ENCODE results near the gene HUNK.

HUNK gene

DNA sequence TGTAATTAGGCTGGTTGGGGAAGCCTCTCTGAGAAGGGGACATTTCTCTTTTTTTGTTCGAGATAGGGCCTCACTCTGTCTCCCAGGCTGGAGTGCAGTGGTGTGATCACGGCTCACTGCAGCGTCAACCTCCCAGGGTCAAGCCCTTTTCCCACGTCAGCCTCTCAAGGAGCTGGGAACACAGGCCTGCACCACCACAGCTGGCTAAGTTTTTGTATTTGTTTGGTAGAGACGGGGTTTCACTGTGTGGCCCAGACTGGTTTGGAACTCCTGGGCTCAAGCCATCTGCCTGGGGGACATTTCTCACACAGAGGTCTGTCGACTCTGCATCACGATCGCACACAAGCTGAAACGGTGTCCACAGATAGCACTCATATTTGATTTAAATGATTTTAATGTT, 39.7 kb downstream of the HUNK start:
- no peak for DNase-seq
- Mint-ChIP-seq H3K4me3 (no peak overlapping the region), H3K27me3 (peaks cover 39% of the 10 kb centered on the region), H3K27ac (no peak overlapping the region), H3K9me3 (no peaks in the 10 kb centered on the region), H3K36me3 (ENCODE audit: low read depth) (no peaks in the 10 kb centered on the region), H3K4me1 (ENCODE audit: low read depth) (no peaks in the 10 kb centered on the region)

DNA sequence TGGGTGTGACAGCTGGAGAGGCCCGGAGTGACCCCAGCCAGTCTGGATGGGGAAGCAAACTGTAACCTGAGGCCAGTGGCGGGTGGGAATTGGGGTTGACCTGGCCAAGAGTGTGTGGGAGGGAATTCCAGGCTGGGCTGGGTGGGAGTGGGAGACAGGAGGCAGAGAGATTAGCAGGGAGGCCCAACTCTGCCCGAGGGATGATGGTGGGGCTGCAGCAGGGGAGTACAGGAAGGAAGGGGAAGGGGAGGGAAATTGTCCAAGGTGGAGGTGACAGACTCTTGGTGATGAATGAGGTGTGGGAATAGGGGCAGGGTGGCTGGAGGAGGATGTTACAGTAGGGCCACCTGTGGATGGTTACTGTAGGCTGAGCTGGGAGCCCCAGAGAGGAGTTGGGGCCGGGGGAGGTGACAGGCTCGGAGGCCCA, 40.4 kb downstream of the HUNK start:
- no peak for DNase-seq
- H3K36me3 Mint-ChIP-seq (ENCODE audit: low read depth): no peaks in the 10 kb centered on the region
- H3K4me1 Mint-ChIP-seq (ENCODE audit: low read depth): no peaks in the 10 kb centered on the region
- H3K4me3 Mint-ChIP-seq: no peak overlapping the region
- no peak overlapping the region for H3K27ac Mint-ChIP-seq
- no peaks in the 10 kb centered on the region for H3K9me3 Mint-ChIP-seq
- H3K27me3 Mint-ChIP-seq: peaks cover 36% of the 10 kb centered on the region

DNA sequence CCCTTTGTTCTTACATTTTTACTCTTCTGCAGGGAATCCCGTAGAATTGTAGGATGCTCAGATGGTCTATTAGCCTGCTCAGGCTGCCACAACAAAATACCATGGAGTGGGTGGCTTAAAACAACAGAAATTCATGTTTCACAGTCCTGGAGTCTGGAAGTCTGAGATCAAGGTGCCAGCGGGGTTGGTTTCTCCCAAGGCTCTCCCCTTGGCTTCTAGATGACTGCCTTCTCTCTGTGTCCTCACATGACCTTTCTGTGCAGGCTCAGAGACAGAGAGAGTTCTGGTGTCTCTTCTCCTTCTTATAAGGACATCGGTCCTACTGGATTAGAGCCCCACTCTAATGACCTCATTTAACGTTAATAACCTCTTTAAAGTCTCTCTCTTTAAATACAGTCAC, 41.7 kb downstream of the HUNK start:
- DNase-seq: no peak
- H3K9me3 Mint-ChIP-seq: no peaks in the 10 kb centered on the region
- no peak overlapping the region for H3K4me3 Mint-ChIP-seq
- peaks cover 23% of the 10 kb centered on the region for H3K27me3 Mint-ChIP-seq
- no peak overlapping the region for H3K27ac Mint-ChIP-seq
- H3K4me1 Mint-ChIP-seq (ENCODE audit: low read depth): no peaks in the 10 kb centered on the region
- H3K36me3 Mint-ChIP-seq (ENCODE audit: low read depth): no peaks in the 10 kb centered on the region

DNA sequence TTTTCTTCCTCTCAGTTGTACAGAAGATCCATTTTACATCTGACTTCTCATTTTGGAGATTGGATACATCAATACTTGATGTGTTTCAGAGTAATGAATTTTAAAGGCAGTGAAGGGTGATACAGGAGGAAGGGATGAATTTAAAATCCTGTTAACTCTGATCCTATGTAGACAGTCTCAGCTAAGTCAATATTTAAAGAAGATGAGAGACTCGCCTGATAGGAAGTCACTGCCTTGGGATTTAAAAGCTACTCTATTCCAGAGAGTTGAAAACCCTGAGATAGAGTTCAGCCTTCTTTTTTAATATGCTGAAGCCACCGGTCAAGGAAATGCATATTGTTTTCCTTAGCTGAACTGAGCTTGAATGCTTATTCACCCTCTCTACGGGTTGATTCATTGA, 42.7 kb downstream of the HUNK start:
- Mint-ChIP-seq H3K4me1 (ENCODE audit: low read depth) (no peaks in the 10 kb centered on the region), H3K36me3 (ENCODE audit: low read depth) (no peaks in the 10 kb centered on the region), H3K27ac (no peak overlapping the region), H3K4me3 (no peak overlapping the region), H3K27me3 (peaks cover 15% of the 10 kb centered on the region), H3K9me3 (no peaks in the 10 kb centered on the region)
- no peak for DNase-seq

DNA sequence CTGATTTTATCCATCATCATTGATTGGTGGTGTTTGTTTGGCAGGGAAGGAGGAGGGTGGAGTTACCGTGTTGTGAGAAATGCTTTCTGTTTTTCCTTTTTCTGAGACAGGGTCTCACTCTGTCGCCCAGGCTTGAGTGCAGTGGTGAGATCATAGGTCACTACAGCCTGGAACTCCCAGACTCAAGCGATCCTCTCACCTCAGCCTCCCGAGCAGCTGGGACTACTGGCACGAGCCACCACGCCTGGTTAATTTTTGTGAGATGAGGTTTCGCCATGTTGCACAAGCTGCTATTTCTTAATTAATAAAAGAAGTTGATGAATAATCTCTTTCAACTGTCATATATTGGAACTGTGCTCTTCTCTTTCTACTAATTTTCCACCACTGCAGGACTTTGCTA, 44.3 kb downstream of the HUNK start:
- H3K4me1 Mint-ChIP-seq (ENCODE audit: low read depth): no peaks in the 10 kb centered on the region
- no peak overlapping the region for H3K27ac Mint-ChIP-seq
- no peaks in the 10 kb centered on the region for H3K36me3 Mint-ChIP-seq (ENCODE audit: low read depth)
- no peak overlapping the region for H3K4me3 Mint-ChIP-seq
- DNase-seq: no peak
- peaks cover 3% of the 10 kb centered on the region for H3K27me3 Mint-ChIP-seq
- no peaks in the 10 kb centered on the region for H3K9me3 Mint-ChIP-seq

DNA sequence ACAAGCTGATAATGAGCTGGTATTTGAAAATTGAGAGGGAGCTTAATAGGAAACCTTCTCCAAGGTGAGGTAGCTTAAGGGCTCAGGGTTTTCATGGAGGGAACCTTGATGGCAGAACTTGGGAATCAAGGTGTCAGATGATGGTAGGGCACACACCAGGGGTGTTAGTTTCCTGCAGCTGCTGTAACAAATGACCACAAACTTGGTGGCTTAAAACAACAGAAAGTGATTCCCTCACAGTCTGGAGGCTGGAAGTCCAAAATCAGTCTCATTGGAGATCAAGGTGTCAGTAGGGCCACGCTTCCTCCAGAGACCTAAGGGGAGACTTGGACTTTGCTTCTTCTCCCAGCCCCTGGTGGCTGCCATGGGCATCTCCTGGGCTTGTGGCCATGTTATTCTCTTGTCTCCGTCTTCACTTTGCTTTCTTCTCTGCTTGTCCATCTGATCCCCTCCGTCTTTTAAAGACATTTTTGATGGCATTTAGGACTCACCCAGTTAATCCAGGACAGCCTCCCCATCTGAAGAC, 45.5 kb downstream of the HUNK start:
- no peak overlapping the region for H3K27ac Mint-ChIP-seq

DNA sequence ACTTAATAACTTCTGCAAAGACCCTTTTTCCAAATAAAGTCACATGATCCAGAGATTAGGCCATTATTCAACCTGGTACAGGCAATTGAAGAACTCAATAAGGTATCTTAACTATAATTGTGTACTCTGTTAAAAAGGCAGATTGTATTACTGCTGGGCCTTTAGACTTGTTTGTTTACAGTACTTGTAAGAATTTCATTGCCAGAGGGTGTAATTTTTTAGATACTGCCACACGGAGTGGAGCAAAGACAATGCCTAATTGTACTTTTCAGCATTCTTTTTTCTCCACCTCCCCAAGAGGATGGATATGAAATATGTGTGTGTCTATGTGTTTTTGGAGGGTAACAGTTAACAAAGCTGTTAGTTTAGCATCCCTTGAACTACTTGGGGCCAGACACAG, 47.5 kb downstream of the HUNK start:
- Mint-ChIP-seq H3K36me3 (ENCODE audit: low read depth) (no peaks in the 10 kb centered on the region), H3K9me3 (no peaks in the 10 kb centered on the region), H3K4me3 (no peak overlapping the region), H3K27me3 (no peaks in the 10 kb centered on the region), H3K4me1 (ENCODE audit: low read depth) (no peaks in the 10 kb centered on the region), H3K27ac (no peak overlapping the region)
- no peak for DNase-seq

More for the DNA sequence above, 45.5 kb downstream of the HUNK start:
- H3K4me3 Mint-ChIP-seq: no peak overlapping the region
- H3K36me3 Mint-ChIP-seq (ENCODE audit: low read depth): no peaks in the 10 kb centered on the region
- no peaks in the 10 kb centered on the region for H3K27me3 Mint-ChIP-seq
- no peaks in the 10 kb centered on the region for H3K4me1 Mint-ChIP-seq (ENCODE audit: low read depth)
- DNase-seq: no peak
- H3K9me3 Mint-ChIP-seq: no peaks in the 10 kb centered on the region

DNA sequence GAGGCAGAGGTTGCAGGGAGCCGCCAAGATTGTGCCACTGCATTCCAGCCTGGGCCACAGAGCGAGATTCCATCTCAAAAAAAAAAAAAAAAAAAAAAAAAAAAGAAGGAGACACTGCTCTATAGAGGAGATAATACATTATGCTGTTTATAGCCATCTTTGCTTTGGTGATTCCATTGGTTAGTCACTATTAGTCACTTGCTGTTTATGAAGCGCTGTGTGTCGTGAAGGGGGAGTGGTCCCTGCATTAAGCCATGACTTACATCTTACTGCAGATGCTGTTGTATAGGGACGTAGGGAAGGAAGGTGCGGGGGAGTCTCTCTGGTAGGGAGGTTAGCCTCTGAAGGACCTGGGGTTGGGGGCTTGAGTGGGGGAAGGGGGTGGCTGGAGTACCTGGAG, 48.3 kb downstream of the HUNK start:
- H3K27me3 Mint-ChIP-seq: no peaks in the 10 kb centered on the region
- no peak overlapping the region for H3K27ac Mint-ChIP-seq
- DNase-seq: no peak
- no peaks in the 10 kb centered on the region for H3K4me1 Mint-ChIP-seq (ENCODE audit: low read depth)
- no peaks in the 10 kb centered on the region for H3K9me3 Mint-ChIP-seq
- no peak overlapping the region for H3K4me3 Mint-ChIP-seq
- H3K36me3 Mint-ChIP-seq (ENCODE audit: low read depth): no peaks in the 10 kb centered on the region

DNA sequence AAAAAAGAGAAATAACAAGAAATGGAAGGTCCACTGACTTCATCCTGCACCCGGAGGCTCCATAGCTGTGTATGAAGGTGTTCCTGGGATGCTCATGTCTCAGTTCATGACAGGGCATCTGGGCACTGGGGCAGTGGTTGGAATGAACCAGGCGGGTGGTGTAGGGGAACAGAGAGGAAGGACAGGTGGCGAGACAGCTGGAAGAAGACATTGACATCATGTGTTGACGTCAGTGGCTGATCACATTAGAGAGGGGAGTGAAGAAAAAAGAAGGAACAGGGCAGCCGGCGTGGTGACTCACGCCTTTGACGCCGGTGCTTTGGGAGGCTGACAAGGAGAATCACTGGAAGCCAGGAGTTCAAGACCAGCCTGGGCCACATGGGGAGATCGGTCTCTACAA, 50.1 kb downstream of the HUNK start:
- Mint-ChIP-seq H3K27me3 (no peaks in the 10 kb centered on the region), H3K36me3 (ENCODE audit: low read depth) (no peaks in the 10 kb centered on the region), H3K4me3 (no peak overlapping the region), H3K4me1 (ENCODE audit: low read depth) (no peaks in the 10 kb centered on the region), H3K9me3 (peaks cover 3% of the 10 kb centered on the region), H3K27ac (no peak overlapping the region)
- DNase-seq: no peak

DNA sequence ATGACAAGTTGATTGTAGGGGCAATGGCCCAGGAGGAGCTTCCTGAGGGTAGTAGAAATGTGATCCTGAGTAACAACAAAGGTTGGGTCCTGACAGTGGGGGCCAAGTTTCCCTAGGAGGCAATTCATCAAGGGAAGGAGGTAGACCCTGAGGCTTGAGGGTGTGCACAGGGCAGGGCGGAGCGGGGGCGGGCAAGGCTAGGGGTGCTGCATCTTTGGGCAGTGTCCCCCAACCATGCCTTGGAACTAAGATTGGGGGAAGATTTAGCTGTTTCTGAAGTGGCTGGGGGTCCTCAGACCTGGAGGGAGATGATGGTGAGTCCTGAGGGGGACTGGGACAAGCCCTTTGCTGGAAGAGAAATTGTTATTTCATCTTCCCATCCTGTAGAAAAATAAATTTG, 50.9 kb downstream of the HUNK start:
- Mint-ChIP-seq H3K27ac (no peak overlapping the region), H3K27me3 (no peaks in the 10 kb centered on the region), H3K4me3 (no peak overlapping the region), H3K4me1 (ENCODE audit: low read depth) (no peaks in the 10 kb centered on the region), H3K9me3 (peaks cover 3% of the 10 kb centered on the region), H3K36me3 (ENCODE audit: low read depth) (no peaks in the 10 kb centered on the region)
- no peak for DNase-seq

DNA sequence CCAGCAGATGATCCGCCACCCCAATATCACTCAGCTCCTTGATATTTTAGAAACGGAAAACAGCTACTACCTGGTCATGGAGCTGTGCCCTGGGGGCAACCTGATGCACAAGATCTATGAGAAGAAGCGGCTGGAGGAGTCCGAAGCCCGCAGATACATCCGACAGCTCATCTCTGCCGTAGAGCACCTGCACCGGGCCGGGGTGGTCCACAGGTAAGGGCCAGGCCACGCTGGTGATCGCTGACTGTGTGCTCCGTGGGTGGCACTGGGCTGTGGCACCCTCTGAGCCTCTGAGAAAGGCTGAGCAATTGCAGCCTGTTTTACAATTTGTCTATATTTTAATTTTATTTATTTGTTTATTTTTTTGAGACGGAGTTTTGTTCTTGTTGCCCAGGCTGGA, 51.7 kb downstream of the HUNK start:
- DNase-seq: no peak
- Mint-ChIP-seq H3K36me3 (ENCODE audit: low read depth) (no peaks in the 10 kb centered on the region), H3K27me3 (no peaks in the 10 kb centered on the region), H3K4me1 (ENCODE audit: low read depth) (no peaks in the 10 kb centered on the region), H3K4me3 (no peak overlapping the region), H3K9me3 (peaks cover 3% of the 10 kb centered on the region), H3K27ac (no peak overlapping the region)

DNA sequence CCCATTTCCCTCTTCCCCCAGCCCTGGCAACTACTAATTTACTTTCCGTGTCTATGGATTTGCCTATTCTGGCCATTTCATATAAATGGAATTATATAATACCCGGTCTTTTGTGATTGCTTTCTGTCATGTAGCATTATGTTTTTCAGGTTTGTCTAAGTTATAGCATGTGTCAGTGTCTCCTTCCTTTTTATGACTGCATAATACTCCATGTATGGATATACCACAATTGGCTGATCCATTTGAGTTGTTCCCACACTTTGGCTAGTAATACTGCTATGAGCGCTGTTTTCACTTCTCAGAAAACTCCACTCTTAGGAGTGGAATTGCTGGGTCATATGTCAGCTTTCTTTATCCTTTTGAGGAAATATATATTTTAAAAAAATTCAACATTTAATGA, 53.7 kb downstream of the HUNK start:
- Mint-ChIP-seq H3K36me3 (ENCODE audit: low read depth) (no peaks in the 10 kb centered on the region), H3K27me3 (peaks cover 8% of the 10 kb centered on the region), H3K9me3 (peaks cover 3% of the 10 kb centered on the region), H3K27ac (no peak overlapping the region), H3K4me3 (no peak overlapping the region), H3K4me1 (ENCODE audit: low read depth) (no peaks in the 10 kb centered on the region)
- DNase-seq: no peak

DNA sequence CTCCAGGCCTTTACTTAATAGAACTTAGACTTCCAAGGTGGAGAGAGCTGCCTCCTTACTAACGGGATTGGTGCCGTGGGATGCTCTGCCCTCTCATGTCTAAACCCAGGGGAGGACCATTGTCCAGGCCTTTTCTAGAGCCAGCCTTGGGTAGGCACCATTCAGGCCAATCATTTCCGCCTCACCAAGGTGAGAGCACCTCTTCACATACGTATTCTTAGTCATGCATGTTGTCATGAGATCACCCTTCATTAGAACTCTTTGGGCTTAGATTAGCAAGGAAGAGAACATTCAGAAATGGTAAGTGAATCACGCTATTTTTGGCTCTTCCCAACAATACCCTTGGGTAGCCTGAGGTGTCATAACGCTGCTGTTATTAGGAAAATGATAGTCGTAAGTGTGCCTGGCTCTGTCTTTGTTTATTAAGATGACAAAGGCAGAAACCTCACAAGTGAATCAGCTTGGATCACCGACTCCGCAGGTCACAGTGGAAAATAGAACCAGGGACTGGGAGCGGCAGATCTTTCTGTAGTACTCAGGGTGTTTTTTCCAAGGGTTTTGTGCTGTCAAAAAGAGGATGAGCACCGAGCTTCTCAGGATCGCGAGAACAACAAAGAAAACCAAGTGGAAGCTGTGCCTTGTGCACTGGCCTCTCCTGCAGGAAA, 55.0 kb downstream of the HUNK start:
- no peak for DNase-seq
- H3K27ac Mint-ChIP-seq: no peak overlapping the region
- H3K4me3 Mint-ChIP-seq: no peak overlapping the region
- no peaks in the 10 kb centered on the region for H3K4me1 Mint-ChIP-seq (ENCODE audit: low read depth)
- no peaks in the 10 kb centered on the region for H3K36me3 Mint-ChIP-seq (ENCODE audit: low read depth)
- H3K9me3 Mint-ChIP-seq: peaks cover 3% of the 10 kb centered on the region
- peaks cover 19% of the 10 kb centered on the region for H3K27me3 Mint-ChIP-seq

DNA sequence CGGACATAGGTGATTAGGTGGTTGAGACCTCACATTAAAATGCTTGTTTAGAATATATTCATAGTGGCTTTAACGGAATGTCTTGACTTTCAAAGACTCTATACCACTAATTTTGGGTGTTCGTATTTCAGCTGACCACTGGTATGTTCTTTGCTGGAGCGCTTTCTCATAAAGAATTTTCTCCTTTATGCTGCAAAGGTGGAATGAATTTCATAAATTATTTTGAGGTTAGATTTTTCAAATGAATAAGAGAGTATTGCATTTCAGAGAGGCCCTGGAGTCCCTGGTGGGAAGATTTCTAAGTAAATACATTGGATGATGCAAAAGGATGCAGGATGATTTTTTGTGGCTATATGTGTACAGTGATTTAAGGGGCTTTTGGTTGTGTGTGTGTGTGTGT, 55.8 kb downstream of the HUNK start:
- H3K9me3 Mint-ChIP-seq: peaks cover 3% of the 10 kb centered on the region
- H3K36me3 Mint-ChIP-seq (ENCODE audit: low read depth): no peaks in the 10 kb centered on the region
- H3K27me3 Mint-ChIP-seq: peaks cover 22% of the 10 kb centered on the region
- no peak overlapping the region for H3K4me3 Mint-ChIP-seq
- no peak for DNase-seq
- H3K4me1 Mint-ChIP-seq (ENCODE audit: low read depth): no peaks in the 10 kb centered on the region
- no peak overlapping the region for H3K27ac Mint-ChIP-seq

DNA sequence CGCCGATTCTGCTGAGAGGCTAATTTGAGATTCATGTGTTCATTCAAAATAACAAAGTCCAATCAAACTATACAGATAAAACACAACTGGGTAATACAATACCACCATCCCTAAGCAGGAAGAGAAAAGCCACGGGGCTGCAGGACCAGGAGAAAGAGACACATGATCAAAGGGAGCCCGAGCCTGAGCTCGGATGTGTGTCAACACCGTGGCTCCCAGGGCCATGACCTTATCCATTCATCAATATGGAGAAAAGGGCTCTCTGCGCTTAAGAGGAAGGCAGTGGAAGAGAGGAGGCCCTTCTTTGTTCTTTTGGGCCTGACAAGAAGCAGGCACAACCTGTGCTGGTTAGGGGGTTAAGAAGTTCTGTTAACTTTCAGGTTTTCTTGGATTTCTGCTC, 56.7 kb downstream of the HUNK start:
- H3K27me3 Mint-ChIP-seq: peaks cover 27% of the 10 kb centered on the region
- no peaks in the 10 kb centered on the region for H3K4me1 Mint-ChIP-seq (ENCODE audit: low read depth)
- no peak for DNase-seq
- no peak overlapping the region for H3K4me3 Mint-ChIP-seq
- H3K27ac Mint-ChIP-seq: no peak overlapping the region
- H3K36me3 Mint-ChIP-seq (ENCODE audit: low read depth): no peaks in the 10 kb centered on the region
- peaks cover 3% of the 10 kb centered on the region for H3K9me3 Mint-ChIP-seq

DNA sequence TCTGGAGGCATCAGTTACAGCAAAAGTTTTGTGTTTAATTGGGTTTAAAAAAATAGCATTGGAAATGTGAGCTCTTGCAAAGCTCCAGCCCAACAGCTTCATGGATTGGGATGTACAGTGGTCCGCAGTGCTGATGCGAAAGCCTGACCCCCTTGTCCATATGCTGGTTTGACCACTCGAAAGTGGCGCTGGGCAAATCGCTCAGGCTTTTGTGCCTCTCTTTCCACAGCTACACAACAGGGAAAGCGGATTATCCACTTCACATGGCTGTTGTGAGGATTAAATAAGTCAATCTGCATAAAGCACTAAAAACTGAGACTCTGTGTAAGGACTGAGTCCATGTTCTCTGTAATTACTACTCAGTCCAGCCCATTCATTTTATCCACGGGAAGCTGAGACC, 57.2 kb downstream of the HUNK start:
- DNase-seq: no peak
- Mint-ChIP-seq H3K27ac (no peak overlapping the region), H3K4me3 (no peak overlapping the region), H3K36me3 (ENCODE audit: low read depth) (no peaks in the 10 kb centered on the region), H3K9me3 (peaks cover 3% of the 10 kb centered on the region), H3K27me3 (peaks cover 31% of the 10 kb centered on the region), H3K4me1 (ENCODE audit: low read depth) (no peaks in the 10 kb centered on the region)
